GM19467 (cell line): Measurements from ENCODE around the gene AUTS2.
"Not testable (repeated sequence)": the region's sequence is repeated elsewhere in the genome, so short reads cannot be mapped to it uniquely, and the experiment has no call there.

Source experiments
- ATAC-seq: cut with Tn5 transposase; IDR thresholded peaks from one replicate; pipeline ENCODE4 v1.9.1; 2021; ENCODE audit warnings: mild to moderate bottlenecking, moderate library complexity; ENCODE audit not compliant: unreplicated experiment

The AUTS2 gene

GRCh38 chr7:70711452-70711851 lies 1113.2 kb downstream of the AUTS2 start:
- ATAC-seq, result no peak

DNA sequence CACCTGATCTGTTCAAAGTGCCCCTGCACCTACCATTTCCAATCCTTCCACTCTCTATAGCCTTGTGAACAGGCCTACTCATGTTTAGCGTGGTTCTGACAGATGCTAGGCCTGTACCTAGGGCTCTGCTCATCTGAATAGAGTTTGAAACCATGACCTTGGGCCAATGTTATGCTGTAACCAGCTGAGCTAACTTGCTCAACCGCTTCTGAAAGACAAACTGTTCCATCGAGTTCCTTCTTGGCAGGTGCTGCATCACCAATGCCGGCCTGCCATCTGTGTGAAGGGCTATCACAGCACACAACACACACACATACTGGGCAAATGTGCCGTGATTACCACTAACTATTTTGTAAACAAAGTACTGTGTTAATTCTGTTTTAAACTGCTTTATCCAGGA lies 1114.7 kb downstream of the AUTS2 start:
- no peak for ATAC-seq

- no peak for ATAC-seq
These were observed 1116.3 kb downstream of the AUTS2 start for GRCh38 chr7:70714506-70715038.

GRCh38 chr7:70717553-70718329 lies 1119.5 kb downstream of the AUTS2 start:
- ATAC-seq, result no peak

- no peak for ATAC-seq
These were observed 1120.8 kb downstream of the AUTS2 start for GRCh38 chr7:70719125-70719524.

DNA sequence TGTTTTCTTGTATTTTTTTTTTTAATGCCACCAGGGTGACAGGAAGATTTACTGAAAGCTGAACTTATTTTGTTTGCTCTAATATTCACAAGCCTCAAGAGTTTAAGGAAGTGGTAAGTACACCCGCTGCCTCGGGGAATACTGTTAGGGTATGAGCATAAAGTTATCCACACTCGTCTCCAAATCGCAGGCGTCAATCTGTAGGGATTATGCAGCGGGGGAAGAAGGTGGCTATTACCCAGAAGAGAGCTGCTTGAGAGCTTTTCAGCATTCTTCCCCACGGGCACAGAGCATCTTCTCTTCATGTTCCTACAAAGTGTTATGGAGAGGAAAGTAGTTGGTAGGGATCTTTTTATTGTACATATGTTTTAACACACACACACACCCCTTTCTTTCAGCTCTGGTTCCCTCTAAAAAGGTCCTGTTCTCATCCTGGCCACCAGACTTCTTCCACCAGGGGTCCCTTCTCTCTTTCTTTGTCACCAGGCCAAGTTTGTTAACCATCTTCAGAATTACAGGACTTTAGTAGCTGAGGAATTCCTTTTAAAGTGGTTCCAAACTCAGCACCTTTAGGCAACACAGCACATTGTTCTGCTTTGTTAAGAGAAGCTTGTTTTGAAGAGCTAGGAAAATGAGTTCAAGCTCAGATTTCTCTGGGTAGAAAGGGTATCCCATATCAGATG lies 1122.1 kb downstream of the AUTS2 start:
- no peak for ATAC-seq

GRCh38 chr7:70721500-70721899 lies 1123.2 kb downstream of the AUTS2 start:
- no peak for ATAC-seq

- ATAC-seq, result no peak
These were observed 1125.1 kb downstream of the AUTS2 start for GRCh38 chr7:70723339-70723738.

DNA sequence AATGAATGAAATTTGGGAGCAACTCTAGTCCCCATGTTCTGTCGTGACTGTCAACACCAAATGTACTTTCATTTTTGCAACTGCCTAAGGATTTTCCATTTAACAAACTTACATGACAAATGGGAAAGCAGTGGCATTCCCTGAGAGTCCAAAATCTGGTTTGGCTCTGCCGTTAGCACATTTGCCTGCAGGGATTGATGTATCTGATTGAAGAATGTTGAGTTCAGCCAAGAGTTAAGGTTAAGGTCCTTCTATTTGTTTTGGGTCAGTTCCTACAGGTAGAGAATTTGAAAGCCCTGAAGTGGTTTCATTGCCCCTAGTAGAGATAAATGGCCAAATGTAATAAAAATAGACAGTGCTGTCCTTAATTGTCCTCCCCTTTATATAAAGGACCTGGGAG lies 1127.2 kb downstream of the AUTS2 start:
- ATAC-seq, result no peak

GRCh38 chr7:70726294-70726693 lies 1128.0 kb downstream of the AUTS2 start:
- no peak for ATAC-seq

DNA sequence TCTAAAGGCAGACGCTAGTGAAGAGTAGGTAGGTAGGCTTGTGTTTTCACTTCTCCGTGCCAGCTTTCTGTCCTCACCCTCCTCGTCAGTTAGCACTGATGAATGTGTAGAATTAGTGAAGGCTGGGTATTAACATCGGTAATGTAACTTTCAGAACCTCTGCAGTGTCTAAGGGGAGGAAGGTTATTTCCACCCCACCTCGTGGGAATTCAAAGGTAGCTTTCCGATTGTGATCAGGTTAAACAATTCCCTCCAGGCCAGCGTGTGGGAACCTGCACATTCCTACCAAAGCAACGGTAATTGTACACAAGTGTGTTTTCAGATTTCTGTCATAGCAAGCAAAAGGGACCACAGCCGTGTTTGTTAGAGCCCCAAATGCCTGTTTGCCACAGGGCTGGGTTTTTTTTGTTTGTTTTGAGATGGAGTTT lies 1128.7 kb downstream of the AUTS2 start:
- ATAC-seq, result no peak

GRCh38 chr7:70727861-70728260 lies 1129.6 kb downstream of the AUTS2 start:
- ATAC-seq, result no peak

- ATAC-seq, result no peak
These were observed 1130.7 kb downstream of the AUTS2 start for GRCh38 chr7:70728872-70729552.

DNA sequence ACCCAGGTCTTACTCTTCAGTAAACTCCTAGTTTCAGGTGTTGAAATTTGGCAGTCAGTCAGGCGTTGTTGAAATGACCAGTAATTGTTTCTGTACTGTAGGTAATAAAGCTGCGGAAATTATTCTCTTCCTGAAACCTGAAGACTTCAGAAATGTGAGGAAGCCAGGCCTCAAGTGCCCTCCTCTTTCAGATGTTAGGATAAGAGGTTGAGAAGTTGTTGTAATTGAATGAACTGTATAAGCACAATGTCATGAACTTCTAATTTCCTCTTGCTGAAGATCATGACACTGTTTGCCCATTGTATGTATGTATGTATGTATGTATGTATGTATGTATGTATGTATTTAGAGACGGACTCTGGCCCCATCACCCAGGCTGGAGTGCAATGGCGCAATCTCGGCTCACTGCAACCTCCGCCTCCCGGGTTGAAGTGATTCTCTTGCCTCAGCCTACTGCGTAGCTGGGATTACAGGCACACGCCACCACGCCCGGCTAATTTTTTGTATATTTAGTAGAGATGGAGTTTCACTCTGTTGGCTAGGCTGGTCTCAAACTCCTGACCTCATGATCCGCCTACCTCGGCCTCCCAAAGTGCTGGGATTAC lies 1131.4 kb downstream of the AUTS2 start:
- not testable (repeated sequence) for ATAC-seq

- no peak for ATAC-seq
These were observed 1132.3 kb downstream of the AUTS2 start for GRCh38 chr7:70730451-70731110.

DNA sequence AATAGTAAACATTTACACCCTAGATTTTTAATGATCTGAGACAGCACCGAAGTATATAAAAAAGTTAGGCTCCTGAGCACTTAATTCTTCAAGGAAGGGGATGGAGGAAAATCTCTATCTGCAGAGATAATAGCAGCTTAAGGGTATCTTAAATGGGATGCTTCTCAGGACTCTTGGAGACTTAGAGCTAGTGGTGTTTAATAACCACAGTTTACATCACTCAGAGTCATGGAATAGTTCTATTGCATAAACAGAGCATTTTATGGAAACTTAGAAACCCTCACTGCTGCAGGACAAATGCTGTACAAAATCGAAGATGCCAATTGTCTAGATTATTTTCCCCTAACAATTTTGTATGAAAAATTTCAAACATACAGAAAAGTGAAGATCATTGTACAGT lies 1134.8 kb downstream of the AUTS2 start:
- ATAC-seq, result no peak

DNA sequence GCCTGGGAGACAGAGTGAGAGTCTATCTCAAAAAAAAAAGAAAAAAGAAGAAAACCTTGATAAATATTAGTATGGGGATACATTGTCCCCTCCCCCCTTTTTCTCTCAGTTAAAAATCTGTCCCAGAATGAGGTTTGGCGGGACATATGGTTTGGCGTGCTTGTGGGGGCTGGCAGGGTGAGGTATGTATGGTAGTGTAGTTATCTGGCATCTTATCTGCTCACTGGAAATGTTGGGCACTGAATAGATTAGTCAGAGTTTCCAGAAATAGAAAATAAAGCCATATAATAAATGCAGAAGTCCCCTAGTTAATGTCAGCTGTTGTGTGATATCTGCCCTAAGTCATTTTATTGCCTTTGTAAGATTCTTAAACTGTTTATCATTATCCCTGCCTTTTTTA lies 1136.1 kb downstream of the AUTS2 start:
- no peak for ATAC-seq

- no peak for ATAC-seq
These were observed 1137.0 kb downstream of the AUTS2 start for GRCh38 chr7:70735313-70735712.

DNA sequence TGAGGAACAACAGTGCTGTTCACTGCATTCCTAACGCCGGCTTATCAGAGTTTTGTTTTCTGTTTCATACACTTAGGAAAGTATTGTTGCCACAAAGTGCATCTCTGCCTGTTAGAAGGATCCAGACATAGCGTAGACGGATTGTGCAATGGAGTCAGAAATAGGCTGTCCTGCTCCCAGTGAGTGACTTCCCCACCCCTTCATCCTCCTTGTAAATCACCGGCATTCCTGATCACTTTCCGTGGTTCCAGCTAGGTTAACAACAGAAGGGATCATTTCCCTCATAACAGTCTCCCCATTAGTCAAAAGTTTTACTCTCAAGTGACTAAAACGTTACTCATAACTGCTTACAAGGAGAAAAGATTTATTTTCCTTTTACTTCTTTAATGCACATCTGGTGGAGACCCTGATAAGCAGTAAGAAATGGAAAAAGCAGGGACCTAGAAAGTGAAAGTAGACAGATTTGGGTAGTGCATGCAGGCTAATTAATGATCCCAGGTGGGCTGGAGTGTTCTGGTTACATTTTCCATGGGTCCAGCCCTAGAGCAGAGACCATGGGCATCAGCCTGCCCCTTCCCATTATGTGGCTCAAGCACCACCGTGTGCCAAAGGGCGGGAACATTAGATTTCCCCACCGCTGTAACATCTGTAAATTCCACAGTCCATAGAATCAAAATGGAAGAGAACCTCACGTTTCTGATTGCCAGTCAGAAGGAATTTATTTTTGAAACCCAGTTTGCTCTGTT lies 1138.6 kb downstream of the AUTS2 start:
- no peak for ATAC-seq
